OCI-LY1 (cell line): ENCODE data around the gene RBL1.
"Not testable (repeated sequence)": the region's sequence is repeated elsewhere in the genome, so short reads cannot be mapped to it uniquely, and the experiment has no call there.

Source experiments
- H2AFZ ChIP-seq: fragments of 200-600 bp; sonication (generic), shearing (Covaris generic); 2 replicates; pipeline ENCODE4 v1.6.0; 2014; ENCODE audit warnings: antibody characterized with exemption, mild to moderate bottlenecking, low read length
- H3F3A ChIP-seq: fragments of 200-600 bp; sonication (generic), shearing (Covaris generic); 2 replicates; pipeline ENCODE4 v1.6.0; 2014; ENCODE audit warnings: mild to moderate bottlenecking, antibody characterized with exemption, low read length, moderate library complexity; ENCODE audit not compliant: insufficient read depth
- H3K27ac ChIP-seq: fragments of 200-600 bp; sonication (generic); 2 replicates; pipeline ENCODE4 v1.5.1; 2014; ENCODE audit warnings: low read length, mixed run types, mild to moderate bottlenecking, low read depth; ENCODE audit not compliant: poor library complexity, severe bottlenecking
- H3K27me3 ChIP-seq: fragments of 200-600 bp; sonication (generic); 2 replicates; pipeline ENCODE4 v1.6.0; 2014; ENCODE audit warnings: antibody characterized with exemption, mild to moderate bottlenecking, low read length, moderate library complexity; ENCODE audit not compliant: insufficient read depth
- H3K36me3 ChIP-seq: fragments of 200-600 bp; sonication (generic); 2 replicates; pipeline ENCODE4 v1.6.1; 2014; ENCODE audit warnings: mild to moderate bottlenecking, antibody characterized with exemption, low read length, moderate library complexity, mixed read lengths; ENCODE audit not compliant: insufficient read depth
- H3K4me1 ChIP-seq: fragments of 200-600 bp; sonication (generic); 2 replicates; pipeline ENCODE4 v1.5.1; 2014; ENCODE audit warnings: mild to moderate bottlenecking, low read length, moderate library complexity; ENCODE audit not compliant: insufficient read depth, severe bottlenecking
- H3K4me2 ChIP-seq: fragments of 200-600 bp; sonication (generic), shearing (Covaris generic); 2 replicates; pipeline ENCODE4 v1.6.1; 2014; ENCODE audit warnings: low read length
- H3K4me3 ChIP-seq: fragments of 200-600 bp; sonication (generic); 2 replicates; pipeline ENCODE4 v1.5.1; 2014; ENCODE audit warnings: low read length, low read depth, mild to moderate bottlenecking, mixed read lengths; ENCODE audit not compliant: poor library complexity, severe bottlenecking
- H3K79me2 ChIP-seq: fragments of 200-600 bp; shearing (Covaris generic); 2 replicates; pipeline ENCODE4 v1.6.1; 2016; ENCODE audit warnings: mixed run types, low read length, mixed read lengths; ENCODE audit not compliant: insufficient read depth
- H3K9ac ChIP-seq: fragments of 200-600 bp; sonication (generic), shearing (Covaris generic); 2 replicates; pipeline ENCODE4 v1.6.1; 2014; ENCODE audit warnings: mild to moderate bottlenecking, low read length, mixed read lengths
- H3K9me2 ChIP-seq: fragments of 200-600 bp; sonication (generic), shearing (Covaris generic); 2 replicates; pipeline ENCODE4 v1.6.1; 2014; ENCODE audit warnings: low read depth, mild to moderate bottlenecking, low read length, mixed read lengths
- H3K9me3 ChIP-seq: fragments of 200-600 bp; shearing (Covaris generic); 2 replicates; pipeline ENCODE4 v1.6.1; 2014; ENCODE audit warnings: low read length, mixed read lengths
- H4K20me1 ChIP-seq: fragments of 200-600 bp; sonication (generic), shearing (Covaris generic); 2 replicates; pipeline ENCODE4 v1.6.0; 2016; ENCODE audit warnings: mild to moderate bottlenecking, low read length; ENCODE audit not compliant: insufficient read depth
- EZH2 ChIP-seq: fragments of 200-600 bp; sonication (generic), shearing (Covaris generic); IDR thresholded peaks from 2 replicates; pipeline ENCODE4 v1.8.0; 2017; ENCODE audit warnings: borderline replicate concordance, mixed run types, mild to moderate bottlenecking, antibody characterized with exemption, low read length, moderate library complexity, mixed read lengths
- TF ChIP-seq, protein P1 (sequence below): fragments of 200-600 bp; sonication (generic), shearing (Covaris generic); IDR thresholded peaks from 2 replicates; pipeline ENCODE4 v1.5.1; 2017; ENCODE audit warnings: mild to moderate bottlenecking, antibody characterized with exemption, low read length, moderate library complexity, mixed read lengths

Gene RBL1

DNA sequence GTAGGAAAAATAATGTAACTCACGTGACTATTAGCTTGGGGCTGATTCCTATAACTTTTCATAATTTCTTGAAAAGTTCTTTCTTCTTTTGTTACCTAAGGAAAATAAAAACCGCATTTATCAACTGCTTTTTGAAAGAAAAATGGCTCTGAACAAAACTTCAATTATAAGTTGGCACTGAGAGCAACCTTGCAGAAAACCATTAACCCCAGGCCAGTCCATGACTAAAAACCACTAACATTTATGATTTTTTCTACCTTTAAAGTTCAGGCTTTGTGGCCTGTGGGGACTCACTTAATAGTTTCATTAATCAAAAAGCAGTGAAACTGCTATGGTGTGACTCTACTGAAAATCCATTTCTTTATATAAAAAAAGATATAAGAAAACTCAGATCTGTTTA lies 75.2 kb downstream of the RBL1 start:
- no peaks in the 10 kb centered on the region for H3K79me2 ChIP-seq
- no peak overlapping the region for H3K4me2 ChIP-seq
- H3K4me1 ChIP-seq, result no peaks in the 10 kb centered on the region
- no peaks in the 10 kb centered on the region for H3K9me2 ChIP-seq
- H3K9ac ChIP-seq, result no peak overlapping the region
- no peak overlapping the region for H3K4me3 ChIP-seq
- H3K36me3 ChIP-seq, result peaks cover 75% of the 10 kb centered on the region
- H3F3A ChIP-seq, result no peaks in the 10 kb centered on the region
- H3K27ac ChIP-seq, result no peak overlapping the region
- no peak for TF ChIP-seq EZH2
- TF ChIP-seq, protein P1, sequence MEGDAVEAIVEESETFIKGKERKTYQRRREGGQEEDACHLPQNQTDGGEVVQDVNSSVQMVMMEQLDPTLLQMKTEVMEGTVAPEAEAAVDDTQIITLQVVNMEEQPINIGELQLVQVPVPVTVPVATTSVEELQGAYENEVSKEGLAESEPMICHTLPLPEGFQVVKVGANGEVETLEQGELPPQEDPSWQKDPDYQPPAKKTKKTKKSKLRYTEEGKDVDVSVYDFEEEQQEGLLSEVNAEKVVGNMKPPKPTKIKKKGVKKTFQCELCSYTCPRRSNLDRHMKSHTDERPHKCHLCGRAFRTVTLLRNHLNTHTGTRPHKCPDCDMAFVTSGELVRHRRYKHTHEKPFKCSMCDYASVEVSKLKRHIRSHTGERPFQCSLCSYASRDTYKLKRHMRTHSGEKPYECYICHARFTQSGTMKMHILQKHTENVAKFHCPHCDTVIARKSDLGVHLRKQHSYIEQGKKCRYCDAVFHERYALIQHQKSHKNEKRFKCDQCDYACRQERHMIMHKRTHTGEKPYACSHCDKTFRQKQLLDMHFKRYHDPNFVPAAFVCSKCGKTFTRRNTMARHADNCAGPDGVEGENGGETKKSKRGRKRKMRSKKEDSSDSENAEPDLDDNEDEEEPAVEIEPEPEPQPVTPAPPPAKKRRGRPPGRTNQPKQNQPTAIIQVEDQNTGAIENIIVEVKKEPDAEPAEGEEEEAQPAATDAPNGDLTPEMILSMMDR, result no peak
- no peaks in the 10 kb centered on the region for H3K27me3 ChIP-seq
- H4K20me1 ChIP-seq, result no peaks in the 10 kb centered on the region
- H2AFZ ChIP-seq, result no peak overlapping the region
- H3K9me3 ChIP-seq, result no peaks in the 10 kb centered on the region

DNA sequence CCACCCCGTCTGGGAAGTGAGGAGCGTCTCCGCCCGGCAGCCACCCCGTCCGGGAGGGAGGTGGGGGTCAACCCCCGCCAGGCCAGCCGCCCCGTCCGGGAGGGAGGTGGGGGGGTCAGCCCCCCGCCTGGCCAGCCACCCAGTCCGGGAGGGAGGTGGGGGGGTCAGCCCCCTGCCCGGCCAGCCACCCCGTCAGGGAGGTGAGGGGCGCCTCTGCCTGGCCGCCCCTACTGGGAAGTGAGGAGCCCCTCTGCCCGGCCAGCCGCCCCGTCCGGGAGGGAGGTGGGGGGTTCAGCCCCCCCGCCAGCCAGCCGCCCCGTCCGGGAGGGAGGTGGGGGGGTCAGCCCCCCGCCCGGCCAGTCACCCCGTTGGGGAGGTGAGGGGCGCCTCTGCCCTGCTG lies 83.2 kb downstream of the RBL1 start:
- not testable (repeated sequence) for H3K9me3 ChIP-seq, H3K9me2 ChIP-seq, H3K79me2 ChIP-seq, H4K20me1 ChIP-seq, H3K4me3 ChIP-seq, H3K27me3 ChIP-seq, H3F3A ChIP-seq, H3K4me2 ChIP-seq, H3K27ac ChIP-seq, H2AFZ ChIP-seq, H3K9ac ChIP-seq
- peaks cover 20% of the 10 kb centered on the region for H3K4me1 ChIP-seq
- peaks cover 42% of the 10 kb centered on the region for H3K36me3 ChIP-seq

DNA sequence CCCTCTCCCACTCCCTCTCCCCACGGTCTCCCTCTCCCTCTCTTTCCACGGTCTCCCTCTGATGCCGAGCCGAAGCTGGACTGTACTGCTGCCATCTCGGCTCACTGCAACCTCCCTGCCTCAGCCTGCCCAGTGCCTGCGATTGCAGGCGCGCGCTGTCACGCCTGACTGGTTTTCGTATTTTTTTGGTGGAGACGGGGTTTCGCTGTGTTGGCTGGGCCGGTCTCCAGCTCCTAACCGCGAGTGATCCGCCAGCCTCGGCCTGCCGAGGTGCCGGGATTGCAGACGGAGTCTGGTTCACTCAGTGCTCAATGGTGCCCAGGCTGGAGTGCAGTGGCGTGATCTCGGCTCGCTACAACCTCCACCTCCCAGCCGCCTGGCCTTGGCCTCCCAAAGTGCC lies 83.9 kb downstream of the RBL1 start:
- H2AFZ ChIP-seq, H3K4me3 ChIP-seq, H3K27me3 ChIP-seq, H3K27ac ChIP-seq, H3K79me2 ChIP-seq, H3K9me2 ChIP-seq, H4K20me1 ChIP-seq, H3F3A ChIP-seq, H3K4me2 ChIP-seq, H3K9me3 ChIP-seq, H3K9ac ChIP-seq: not testable (repeated sequence)
- Histone ChIP-seq H3K36me3 (peaks cover 41% of the 10 kb centered on the region), H3K4me1 (peaks cover 20% of the 10 kb centered on the region)

DNA sequence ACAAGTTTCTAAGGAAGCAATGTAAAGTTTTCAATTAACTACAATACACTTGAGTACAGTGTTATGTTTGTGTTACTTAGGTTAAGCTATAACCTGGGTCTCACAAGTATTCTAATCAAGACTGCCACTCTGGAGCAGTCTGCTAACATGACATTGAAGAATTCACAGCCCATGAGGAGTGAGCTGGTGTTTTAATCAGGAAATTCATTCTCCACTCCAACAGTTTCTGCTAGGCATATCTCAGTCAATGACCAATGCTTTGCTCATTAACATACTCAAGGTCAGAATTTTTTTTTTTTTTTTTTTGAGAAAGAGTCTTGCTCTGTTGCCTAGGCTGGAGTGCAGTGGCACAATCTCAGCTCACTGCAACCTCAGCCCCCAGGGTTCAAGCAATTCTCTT lies 84.7 kb downstream of the RBL1 start:
- Histone ChIP-seq H3K4me3 (no peak overlapping the region), H3K27me3 (no peaks in the 10 kb centered on the region), H3K36me3 (peaks cover 38% of the 10 kb centered on the region), H3F3A (no peaks in the 10 kb centered on the region), H3K27ac (no peak overlapping the region), H3K9me3 (no peaks in the 10 kb centered on the region), H3K4me2 (no peak overlapping the region), H3K9ac (no peak overlapping the region), H3K4me1 (peaks cover 25% of the 10 kb centered on the region), H2AFZ (no peak overlapping the region), H3K9me2 (no peaks in the 10 kb centered on the region), H4K20me1 (no peaks in the 10 kb centered on the region), H3K79me2 (no peaks in the 10 kb centered on the region)
- TF ChIP-seq EZH2, result no peak
- TF ChIP-seq, protein P1, result no peak
